ENCODE results near the gene PELO. TPM values are rescaled to one million over a fixed set of nuclear protein-coding genes. Genes with fewer than 3 reads are reported as not detected.

Gene PELO
- total RNA-seq, 1 experiment from 2014 or later = 21.5 TPM

DNA sequence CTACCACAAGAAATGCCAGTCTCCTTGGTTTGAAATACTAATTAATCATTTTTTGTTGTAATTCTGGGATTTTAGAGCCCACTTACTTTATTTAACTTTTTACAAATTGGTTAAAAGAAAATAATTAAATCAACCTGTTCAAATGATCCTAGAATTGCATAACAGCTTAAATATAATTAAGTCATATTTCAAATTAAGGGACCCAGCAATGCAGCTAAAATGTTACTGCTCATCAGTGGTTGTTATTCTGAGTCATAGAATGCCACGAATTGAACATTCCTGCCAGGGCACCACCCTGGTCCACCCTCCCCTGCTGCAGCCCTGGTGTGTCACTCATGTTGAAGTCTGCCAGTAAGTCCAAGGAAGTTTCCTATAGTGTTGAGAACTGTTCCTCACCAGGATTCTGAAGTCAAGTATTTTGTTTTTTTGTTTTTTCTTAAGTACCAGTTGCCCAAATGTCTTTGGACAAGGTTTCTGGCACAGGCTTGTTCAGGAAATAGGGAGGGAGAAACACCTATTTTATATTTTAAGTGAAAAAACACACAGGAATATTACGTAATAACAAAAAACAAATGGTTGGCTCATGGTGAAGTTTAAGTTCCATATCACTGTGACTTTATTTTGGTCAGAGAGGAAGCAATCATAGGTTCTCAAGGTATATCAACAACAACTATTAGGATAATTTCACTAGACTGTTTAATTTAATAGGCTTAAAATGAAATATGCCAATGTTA, 4.3 kb upstream of the PELO start:
- Histone ChIP-seq H3K4me2 (no peak overlapping the region), H3K27me3 (ENCODE audit: insufficient read depth, low read depth) (no peaks in the 10 kb centered on the region), H3K9me2 (ENCODE audit: insufficient read depth) (no peaks in the 10 kb centered on the region), H2AFZ (no peak overlapping the region), H3K79me2 (ENCODE audit: low read depth) (no peaks in the 10 kb centered on the region), H3K27ac (no peak overlapping the region), H3F3A (ENCODE audit: insufficient read depth, low read depth) (peaks cover 14% of the 10 kb centered on the region; the same call in 1 of the 2 replicates), H3K4me1 (replicated peaks; ENCODE audit: insufficient read depth) (peaks cover 21% of the 10 kb centered on the region), H3K4me3 (no peak overlapping the region), H3K36me3 (ENCODE audit: low read depth) (no peaks in the 10 kb centered on the region), H3K9me3 (ENCODE audit: insufficient read depth, low read depth) (no peaks in the 10 kb centered on the region), H4K20me1 (ENCODE audit: insufficient read depth) (no peaks in the 10 kb centered on the region)
- intact Hi-C loops (cut with micrococcal nuclease; ENCODE audit: unreplicated experiment) = no loop called here
- DNase-seq = peak in 1 of 2 experiments; percentile 56
- BruUV-seq (replicated peaks) = no TSS peak
- TF ChIP-seq EZH2 (IDR thresholded peaks at IDR 0.05; ENCODE audit: low read depth) = no peak
- TF ChIP-seq, protein P1, sequence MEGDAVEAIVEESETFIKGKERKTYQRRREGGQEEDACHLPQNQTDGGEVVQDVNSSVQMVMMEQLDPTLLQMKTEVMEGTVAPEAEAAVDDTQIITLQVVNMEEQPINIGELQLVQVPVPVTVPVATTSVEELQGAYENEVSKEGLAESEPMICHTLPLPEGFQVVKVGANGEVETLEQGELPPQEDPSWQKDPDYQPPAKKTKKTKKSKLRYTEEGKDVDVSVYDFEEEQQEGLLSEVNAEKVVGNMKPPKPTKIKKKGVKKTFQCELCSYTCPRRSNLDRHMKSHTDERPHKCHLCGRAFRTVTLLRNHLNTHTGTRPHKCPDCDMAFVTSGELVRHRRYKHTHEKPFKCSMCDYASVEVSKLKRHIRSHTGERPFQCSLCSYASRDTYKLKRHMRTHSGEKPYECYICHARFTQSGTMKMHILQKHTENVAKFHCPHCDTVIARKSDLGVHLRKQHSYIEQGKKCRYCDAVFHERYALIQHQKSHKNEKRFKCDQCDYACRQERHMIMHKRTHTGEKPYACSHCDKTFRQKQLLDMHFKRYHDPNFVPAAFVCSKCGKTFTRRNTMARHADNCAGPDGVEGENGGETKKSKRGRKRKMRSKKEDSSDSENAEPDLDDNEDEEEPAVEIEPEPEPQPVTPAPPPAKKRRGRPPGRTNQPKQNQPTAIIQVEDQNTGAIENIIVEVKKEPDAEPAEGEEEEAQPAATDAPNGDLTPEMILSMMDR (conservative IDR thresholded peaks at IDR 0.05) = no peak
- CTCF ChIA-PET = no interaction called here
- POLR2A ChIA-PET (ENCODE audit: unreplicated experiment) = no interaction called here

- Histone ChIP-seq H3K27ac (no peak overlapping the region), H3K36me3 (ENCODE audit: low read depth) (no peaks in the 10 kb centered on the region), H4K20me1 (ENCODE audit: insufficient read depth) (no peaks in the 10 kb centered on the region), H3K4me2 (no peak overlapping the region), H2AFZ (no peak overlapping the region), H3K9me3 (ENCODE audit: insufficient read depth, low read depth) (no peaks in the 10 kb centered on the region), H3K79me2 (ENCODE audit: low read depth) (no peaks in the 10 kb centered on the region), H3K4me1 (replicated peaks; ENCODE audit: insufficient read depth) (peaks cover 29% of the 10 kb centered on the region), H3F3A (ENCODE audit: insufficient read depth, low read depth) (peaks cover 15% of the 10 kb centered on the region; the same call in 1 of the 2 replicates), H3K9me2 (ENCODE audit: insufficient read depth) (no peaks in the 10 kb centered on the region), H3K27me3 (ENCODE audit: insufficient read depth, low read depth) (no peaks in the 10 kb centered on the region), H3K4me3 (no peak overlapping the region)
- BruUV-seq (replicated peaks) = no TSS peak
- intact Hi-C loops (cut with micrococcal nuclease; ENCODE audit: unreplicated experiment) = loop anchor here (5.0 kb wide), 2 partner anchors 203 to 313 kb away; partner anchors contain the start of gene ITGA2
- no peak for TF ChIP-seq EZH2 (IDR thresholded peaks at IDR 0.05; ENCODE audit: low read depth)
- TF ChIP-seq, protein P1 (conservative IDR thresholded peaks at IDR 0.05) = no peak
- DNase-seq = no peak
- POLR2A ChIA-PET (ENCODE audit: unreplicated experiment) = no interaction called here
- CTCF ChIA-PET = no interaction called here
These were observed 3.0 kb upstream of the PELO start for GRCh38 chr5:52784737-52785136.

DNA sequence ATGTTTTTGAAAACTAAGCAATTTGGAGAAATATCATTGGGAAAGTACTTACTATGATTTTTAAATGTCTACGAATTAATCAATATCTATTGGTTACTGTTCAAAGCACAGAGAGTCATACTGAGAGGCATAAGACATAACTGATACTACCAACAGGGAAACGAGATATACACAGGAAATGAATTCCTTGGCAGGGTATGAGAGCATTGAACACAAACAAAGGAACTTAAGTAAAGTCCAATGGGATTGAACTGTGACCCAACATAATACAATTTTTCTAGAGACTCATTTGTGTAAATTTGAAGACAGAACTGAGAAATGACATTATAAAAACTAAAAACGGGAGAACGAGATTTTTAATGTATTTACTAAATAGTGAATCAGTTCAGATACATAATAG, 1.3 kb upstream of the PELO start:
- no peak for DNase-seq
- intact Hi-C loops (cut with micrococcal nuclease; ENCODE audit: unreplicated experiment) = loop anchor here (5.0 kb wide), 2 partner anchors 201 to 311 kb away; partner anchors contain the start of gene ITGA2
- peaks cover 29% of the 10 kb centered on the region for H3K4me1 ChIP-seq (replicated peaks; ENCODE audit: insufficient read depth)
- no peaks in the 10 kb centered on the region for H3K36me3 ChIP-seq (ENCODE audit: low read depth)
- H3K9me3 ChIP-seq (ENCODE audit: insufficient read depth, low read depth) = no peaks in the 10 kb centered on the region
- no peak overlapping the region for H3K4me3 ChIP-seq
- TF ChIP-seq, protein P1 (conservative IDR thresholded peaks at IDR 0.05) = no peak
- TF ChIP-seq EZH2 (IDR thresholded peaks at IDR 0.05; ENCODE audit: low read depth) = no peak
- H3K79me2 ChIP-seq (ENCODE audit: low read depth) = no peaks in the 10 kb centered on the region
- H3K9me2 ChIP-seq (ENCODE audit: insufficient read depth) = no peaks in the 10 kb centered on the region
- H4K20me1 ChIP-seq (ENCODE audit: insufficient read depth) = no peaks in the 10 kb centered on the region
- H3K4me2 ChIP-seq = peak overlapping the region; percentile 83
- peaks cover 15% of the 10 kb centered on the region; the same call in 1 of the 2 replicates for H3F3A ChIP-seq (ENCODE audit: insufficient read depth, low read depth)
- no TSS peak for BruUV-seq (replicated peaks)
- no peaks in the 10 kb centered on the region for H3K27me3 ChIP-seq (ENCODE audit: insufficient read depth, low read depth)
- H3K27ac ChIP-seq = no peak overlapping the region
- CTCF ChIA-PET = no interaction called here
- H2AFZ ChIP-seq = no peak overlapping the region
- POLR2A ChIA-PET (ENCODE audit: unreplicated experiment) = no interaction called here

Measured in PC-9 (cell line).